SK-N-SH (cell line): ENCODE data around the gene RASSF4. TPM values are rescaled to one million over a fixed set of nuclear protein-coding genes. Genes with fewer than 3 reads are reported as not detected.

Experiments
- CTCF ChIA-PET: fragments of 300-600, 350-600 bp; formaldehyde crosslinking; extraction: SDS; loops from one replicate; lab custom pipeline; 2021; lab: Yijun Ruan, JAX
- POLR2A ChIA-PET: fragments of 350-600 bp; sonication (Branson Sonifier 250); formaldehyde crosslinking; extraction: SDS; loops from one replicate; lab custom pipeline; 2020; ENCODE audit warnings: antibody characterized with exemption, inconsistent platforms; lab: Yijun Ruan, JAX
- DNase-seq: peaks from one replicate; pipeline ENCODE4 v3.0.0; 2012
- H2AFZ ChIP-seq: fragments of 200-600 bp; sonication (generic); 2 replicates; pipeline ENCODE4 v1.8.1; 2016; ENCODE audit warnings: antibody characterized with exemption, mild to moderate bottlenecking, low read depth
- H3F3A ChIP-seq: fragments of 200-600 bp; sonication (generic); replicated peaks from 2 replicates; pipeline ENCODE3; 2016; ENCODE audit warnings: antibody characterized with exemption, mild to moderate bottlenecking; ENCODE audit not compliant: insufficient read depth
- H3K27ac ChIP-seq, 2 experiments: fragments of 200-500 bp in 1 of 2; fragments of 200-600 bp in 1 of 2; sonication (Bioruptor generic) in 1 of 2; sonication (generic), shearing (Covaris generic) in 1 of 2; 2 replicates each; pipeline versions ENCODE4 v1.5.1 to v1.6.1; 2014 to 2016; ENCODE audit warnings: low read depth in 2 of 2, inconsistent platforms in 1 of 2, low read length in 1 of 2, mild to moderate bottlenecking in 1 of 2, mixed read lengths in 1 of 2
- H3K27me3 ChIP-seq: fragments of 200-600 bp; sonication (generic), shearing (Covaris generic); 2 replicates; pipeline ENCODE4 v1.6.1; 2016; ENCODE audit warnings: mixed run types; ENCODE audit not compliant: insufficient read depth
- H3K36me3 ChIP-seq, 2 experiments: fragments of 200-500 bp in 1 of 2; fragments of 200-600 bp in 1 of 2; sonication (Bioruptor generic) in 1 of 2; sonication (generic) in 1 of 2; replicated peaks in 1 of 2; 2 replicates each; pipeline versions ENCODE3 to v1.5.1; 2014 to 2016; ENCODE audit warnings: low read length in 1 of 2, mild to moderate bottlenecking in 1 of 2; ENCODE audit not compliant: insufficient read depth in 2 of 2, control insufficient read depth in 1 of 2
- H3K4me1 ChIP-seq, 2 experiments: fragments of 200-500 bp in 1 of 2; fragments of 200-600 bp in 1 of 2; sonication (Bioruptor generic) in 1 of 2; sonication (generic), shearing (Covaris generic) in 1 of 2; 2 replicates each; pipeline versions ENCODE4 v1.5.1 to v1.6.1; 2014 to 2016; ENCODE audit warnings: low read depth in 1 of 2, low read length in 1 of 2, mixed run types in 1 of 2; ENCODE audit not compliant: insufficient read depth in 2 of 2, control insufficient read depth in 1 of 2
- H3K4me2 ChIP-seq: fragments of 200-600 bp; sonication (generic), shearing (Covaris generic); 2 replicates; pipeline ENCODE4 v1.6.1; 2017; ENCODE audit warnings: mixed run types
- H3K4me3 ChIP-seq, 2 experiments: fragments of 200-500 bp in 1 of 2; fragments of 200-600 bp in 1 of 2; sonication (Bioruptor generic) in 1 of 2; sonication (generic), shearing (Covaris generic) in 1 of 2; 2 replicates each; pipeline versions ENCODE4 v1.5.1 to v1.8.1; 2014 to 2016; ENCODE audit warnings: low read depth in 2 of 2, inconsistent platforms in 1 of 2, low read length in 1 of 2, mild to moderate bottlenecking in 1 of 2, mixed read lengths in 1 of 2, moderate library complexity in 1 of 2
- H3K79me2 ChIP-seq: fragments of 200-600 bp; sonication (generic); 2 replicates; pipeline ENCODE4 v1.8.1; 2017; ENCODE audit warnings: mild to moderate bottlenecking; ENCODE audit not compliant: insufficient read depth
- H3K9ac ChIP-seq: fragments of 200-600 bp; sonication (generic); 2 replicates; pipeline ENCODE4 v1.6.1; 2017; ENCODE audit warnings: mixed run types
- H3K9me2 ChIP-seq: fragments of 200-600 bp; sonication (generic); 2 replicates; pipeline ENCODE4 v1.6.1; 2017; ENCODE audit warnings: mixed run types
- H3K9me3 ChIP-seq: fragments of 200-600 bp; sonication (generic); 2 replicates; pipeline ENCODE4 v1.6.1; 2017; ENCODE audit warnings: mixed run types, mild to moderate bottlenecking, moderate library complexity
- H4K20me1 ChIP-seq: fragments of 200-600 bp; sonication (generic); 2 replicates; pipeline ENCODE4 v1.6.1; 2017; ENCODE audit warnings: mild to moderate bottlenecking, mixed run types; ENCODE audit not compliant: insufficient read depth
- ELF1 ChIP-seq: IDR thresholded peaks from 2 replicates; pipeline ENCODE4 v1.4.0; 2012
- EP300 ChIP-seq, 2 experiments: IDR thresholded peaks; 2 replicates each; pipeline versions ENCODE4 v1.4.0 to v1.6.1; 2012; ENCODE audit warnings: borderline replicate concordance in 1 of 2, low read depth in 1 of 2, low read length in 1 of 2
- FOSL2 ChIP-seq: IDR thresholded peaks from 2 replicates; pipeline ENCODE4 v1.4.0; 2012; ENCODE audit warnings: low read depth, mild to moderate bottlenecking, moderate library complexity, borderline replicate concordance
- FOXJ3 ChIP-seq: sonication (generic); formaldehyde crosslinking; IDR thresholded peaks from 2 replicates; pipeline ENCODE4 v1.5.1; 2020; ENCODE audit warnings: mild to moderate bottlenecking, missing genetic modification reagents
- GATA2 ChIP-seq: sonication (generic); formaldehyde crosslinking; IDR thresholded peaks from 2 replicates; pipeline ENCODE4 v1.5.0; 2020; ENCODE audit warnings: mild to moderate bottlenecking, missing genetic modification reagents
- MXI1 ChIP-seq: IDR thresholded peaks from 2 replicates; pipeline ENCODE4 v1.6.1; 2012; ENCODE audit warnings: mild to moderate bottlenecking, low read depth, low read length, improper control_type of control experiment
- RAD21 ChIP-seq: IDR thresholded peaks from 2 replicates; pipeline ENCODE4 v1.6.1; 2012; ENCODE audit warnings: mild to moderate bottlenecking, low read length
- RCOR1 ChIP-seq: fragments of 150-350 bp; IDR thresholded peaks from 2 replicates; pipeline ENCODE4 v1.6.1; 2017; ENCODE audit warnings: antibody characterized with exemption, low read length
- RXRA ChIP-seq: IDR thresholded peaks from 2 replicates; pipeline ENCODE4 v1.4.0; 2012; ENCODE audit warnings: low read depth, mild to moderate bottlenecking, borderline replicate concordance
- TAF1 ChIP-seq: IDR thresholded peaks from 2 replicates; pipeline ENCODE4 v1.6.1; 2012; ENCODE audit warnings: low read depth, mild to moderate bottlenecking, low read length, moderate library complexity, borderline replicate concordance
- TEAD4 ChIP-seq: IDR thresholded peaks from 2 replicates; pipeline ENCODE4 v1.4.0; 2012; ENCODE audit warnings: mild to moderate bottlenecking, borderline replicate concordance; ENCODE audit not compliant: insufficient read depth
- YY1 ChIP-seq: IDR thresholded peaks from 2 replicates; pipeline ENCODE4 v1.4.0; 2012; ENCODE audit warnings: low read depth, mild to moderate bottlenecking
- WGBS: methylation state at CpG from one replicate; pipeline ENCODE4 v1.1.6; 2017; ENCODE audit warnings: low lambda C conversion rate; 5-methylcytosine and 5-hydroxymethylcytosine counted together
- polyA plus RNA-seq, 3 experiments: library from polyadenylated mRNA; depleted of rRNA; stranded (reverse); fragments of >200 nt; gene quantifications; 2 replicates each; pipeline ENCODE4 v1.2.3, GENCODE V29; 2012
- TF ChIP-seq, protein P1 (sequence below): IDR thresholded peaks from 2 replicates; pipeline ENCODE4; 2012
- TF ChIP-seq, protein P2 (sequence below): fragments of 200-600 bp; sonication (generic); IDR thresholded peaks from 2 replicates; pipeline ENCODE4 v1.6.1; 2017; ENCODE audit warnings: antibody characterized with exemption, mild to moderate bottlenecking, moderate library complexity
- TF ChIP-seq, protein P3 (sequence below): IDR thresholded peaks from 2 replicates; pipeline ENCODE4 v1.6.1; 2012; ENCODE audit warnings: mild to moderate bottlenecking, low read depth, low read length, moderate library complexity
- TF ChIP-seq, protein P4 (sequence below): fragments of 150-350 bp; IDR thresholded peaks from 2 replicates; pipeline ENCODE4 v1.6.1; 2016; ENCODE audit warnings: mild to moderate bottlenecking, low read depth, low read length
- TF ChIP-seq, protein P5 (sequence below): IDR thresholded peaks from 2 replicates; pipeline ENCODE4 v1.4.0; 2012; ENCODE audit warnings: low read depth, borderline replicate concordance
- TF ChIP-seq, protein P6 (sequence below): IDR thresholded peaks from 2 replicates; pipeline ENCODE4 v1.4.0; 2012; ENCODE audit warnings: low read depth, borderline replicate concordance
- TF ChIP-seq, protein P7 (sequence below): IDR thresholded peaks from 2 replicates; pipeline ENCODE4 v1.4.0; 2012; ENCODE audit warnings: low read depth

The RASSF4 gene
- polyA plus RNA-seq, 1 of the 3 experiments (the other 2 are of a cell fraction): 11.0 TPM

DNA sequence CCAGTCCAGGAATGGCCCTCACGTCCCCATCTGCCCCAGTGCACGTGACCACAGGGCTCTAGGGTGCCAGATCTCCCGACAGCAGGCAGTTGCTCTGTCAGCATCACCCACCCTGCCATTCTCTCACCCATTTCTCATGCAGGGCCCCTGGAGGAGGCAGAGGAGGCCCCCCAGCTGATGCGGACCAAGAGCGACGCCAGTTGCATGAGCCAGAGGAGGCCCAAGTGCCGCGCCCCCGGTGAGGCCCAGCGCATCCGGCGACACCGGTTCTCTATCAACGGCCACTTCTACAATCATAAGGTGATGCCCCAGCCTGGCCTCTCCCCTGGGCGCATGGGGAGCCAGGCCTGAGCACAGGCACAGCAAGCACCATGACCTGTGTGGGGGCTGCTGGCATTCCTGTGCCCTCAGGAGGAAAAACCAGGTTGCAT lies 25.1 kb downstream of the RASSF4 start:
- TF ChIP-seq, protein P1, sequence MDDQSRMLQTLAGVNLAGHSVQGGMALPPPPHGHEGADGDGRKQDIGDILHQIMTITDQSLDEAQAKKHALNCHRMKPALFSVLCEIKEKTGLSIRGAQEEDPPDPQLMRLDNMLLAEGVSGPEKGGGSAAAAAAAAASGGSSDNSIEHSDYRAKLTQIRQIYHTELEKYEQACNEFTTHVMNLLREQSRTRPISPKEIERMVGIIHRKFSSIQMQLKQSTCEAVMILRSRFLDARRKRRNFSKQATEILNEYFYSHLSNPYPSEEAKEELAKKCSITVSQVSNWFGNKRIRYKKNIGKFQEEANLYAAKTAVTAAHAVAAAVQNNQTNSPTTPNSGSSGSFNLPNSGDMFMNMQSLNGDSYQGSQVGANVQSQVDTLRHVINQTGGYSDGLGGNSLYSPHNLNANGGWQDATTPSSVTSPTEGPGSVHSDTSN: no peak
- TF ChIP-seq FOSL2: no peak
- no peak for TF ChIP-seq MXI1
- TF ChIP-seq, protein P2, sequence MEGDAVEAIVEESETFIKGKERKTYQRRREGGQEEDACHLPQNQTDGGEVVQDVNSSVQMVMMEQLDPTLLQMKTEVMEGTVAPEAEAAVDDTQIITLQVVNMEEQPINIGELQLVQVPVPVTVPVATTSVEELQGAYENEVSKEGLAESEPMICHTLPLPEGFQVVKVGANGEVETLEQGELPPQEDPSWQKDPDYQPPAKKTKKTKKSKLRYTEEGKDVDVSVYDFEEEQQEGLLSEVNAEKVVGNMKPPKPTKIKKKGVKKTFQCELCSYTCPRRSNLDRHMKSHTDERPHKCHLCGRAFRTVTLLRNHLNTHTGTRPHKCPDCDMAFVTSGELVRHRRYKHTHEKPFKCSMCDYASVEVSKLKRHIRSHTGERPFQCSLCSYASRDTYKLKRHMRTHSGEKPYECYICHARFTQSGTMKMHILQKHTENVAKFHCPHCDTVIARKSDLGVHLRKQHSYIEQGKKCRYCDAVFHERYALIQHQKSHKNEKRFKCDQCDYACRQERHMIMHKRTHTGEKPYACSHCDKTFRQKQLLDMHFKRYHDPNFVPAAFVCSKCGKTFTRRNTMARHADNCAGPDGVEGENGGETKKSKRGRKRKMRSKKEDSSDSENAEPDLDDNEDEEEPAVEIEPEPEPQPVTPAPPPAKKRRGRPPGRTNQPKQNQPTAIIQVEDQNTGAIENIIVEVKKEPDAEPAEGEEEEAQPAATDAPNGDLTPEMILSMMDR: no peak
- TF ChIP-seq, protein P3, sequence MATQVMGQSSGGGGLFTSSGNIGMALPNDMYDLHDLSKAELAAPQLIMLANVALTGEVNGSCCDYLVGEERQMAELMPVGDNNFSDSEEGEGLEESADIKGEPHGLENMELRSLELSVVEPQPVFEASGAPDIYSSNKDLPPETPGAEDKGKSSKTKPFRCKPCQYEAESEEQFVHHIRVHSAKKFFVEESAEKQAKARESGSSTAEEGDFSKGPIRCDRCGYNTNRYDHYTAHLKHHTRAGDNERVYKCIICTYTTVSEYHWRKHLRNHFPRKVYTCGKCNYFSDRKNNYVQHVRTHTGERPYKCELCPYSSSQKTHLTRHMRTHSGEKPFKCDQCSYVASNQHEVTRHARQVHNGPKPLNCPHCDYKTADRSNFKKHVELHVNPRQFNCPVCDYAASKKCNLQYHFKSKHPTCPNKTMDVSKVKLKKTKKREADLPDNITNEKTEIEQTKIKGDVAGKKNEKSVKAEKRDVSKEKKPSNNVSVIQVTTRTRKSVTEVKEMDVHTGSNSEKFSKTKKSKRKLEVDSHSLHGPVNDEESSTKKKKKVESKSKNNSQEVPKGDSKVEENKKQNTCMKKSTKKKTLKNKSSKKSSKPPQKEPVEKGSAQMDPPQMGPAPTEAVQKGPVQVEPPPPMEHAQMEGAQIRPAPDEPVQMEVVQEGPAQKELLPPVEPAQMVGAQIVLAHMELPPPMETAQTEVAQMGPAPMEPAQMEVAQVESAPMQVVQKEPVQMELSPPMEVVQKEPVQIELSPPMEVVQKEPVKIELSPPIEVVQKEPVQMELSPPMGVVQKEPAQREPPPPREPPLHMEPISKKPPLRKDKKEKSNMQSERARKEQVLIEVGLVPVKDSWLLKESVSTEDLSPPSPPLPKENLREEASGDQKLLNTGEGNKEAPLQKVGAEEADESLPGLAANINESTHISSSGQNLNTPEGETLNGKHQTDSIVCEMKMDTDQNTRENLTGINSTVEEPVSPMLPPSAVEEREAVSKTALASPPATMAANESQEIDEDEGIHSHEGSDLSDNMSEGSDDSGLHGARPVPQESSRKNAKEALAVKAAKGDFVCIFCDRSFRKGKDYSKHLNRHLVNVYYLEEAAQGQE: no peak
- TF ChIP-seq, protein P4, sequence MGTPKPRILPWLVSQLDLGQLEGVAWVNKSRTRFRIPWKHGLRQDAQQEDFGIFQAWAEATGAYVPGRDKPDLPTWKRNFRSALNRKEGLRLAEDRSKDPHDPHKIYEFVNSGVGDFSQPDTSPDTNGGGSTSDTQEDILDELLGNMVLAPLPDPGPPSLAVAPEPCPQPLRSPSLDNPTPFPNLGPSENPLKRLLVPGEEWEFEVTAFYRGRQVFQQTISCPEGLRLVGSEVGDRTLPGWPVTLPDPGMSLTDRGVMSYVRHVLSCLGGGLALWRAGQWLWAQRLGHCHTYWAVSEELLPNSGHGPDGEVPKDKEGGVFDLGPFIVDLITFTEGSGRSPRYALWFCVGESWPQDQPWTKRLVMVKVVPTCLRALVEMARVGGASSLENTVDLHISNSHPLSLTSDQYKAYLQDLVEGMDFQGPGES: no peak
- no peak for TF ChIP-seq TEAD4
- TF ChIP-seq TAF1: no peak
- no peak for TF ChIP-seq RXRA
- TF ChIP-seq GATA2 (CRISPR knock-in tag): no peak
- no peak for TF ChIP-seq FOXJ3 (CRISPR knock-in tag)
- no peak for TF ChIP-seq RAD21
- TF ChIP-seq, protein P5, sequence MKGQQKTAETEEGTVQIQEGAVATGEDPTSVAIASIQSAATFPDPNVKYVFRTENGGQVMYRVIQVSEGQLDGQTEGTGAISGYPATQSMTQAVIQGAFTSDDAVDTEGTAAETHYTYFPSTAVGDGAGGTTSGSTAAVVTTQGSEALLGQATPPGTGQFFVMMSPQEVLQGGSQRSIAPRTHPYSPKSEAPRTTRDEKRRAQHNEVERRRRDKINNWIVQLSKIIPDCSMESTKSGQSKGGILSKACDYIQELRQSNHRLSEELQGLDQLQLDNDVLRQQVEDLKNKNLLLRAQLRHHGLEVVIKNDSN: no peak
- TF ChIP-seq, protein P6, sequence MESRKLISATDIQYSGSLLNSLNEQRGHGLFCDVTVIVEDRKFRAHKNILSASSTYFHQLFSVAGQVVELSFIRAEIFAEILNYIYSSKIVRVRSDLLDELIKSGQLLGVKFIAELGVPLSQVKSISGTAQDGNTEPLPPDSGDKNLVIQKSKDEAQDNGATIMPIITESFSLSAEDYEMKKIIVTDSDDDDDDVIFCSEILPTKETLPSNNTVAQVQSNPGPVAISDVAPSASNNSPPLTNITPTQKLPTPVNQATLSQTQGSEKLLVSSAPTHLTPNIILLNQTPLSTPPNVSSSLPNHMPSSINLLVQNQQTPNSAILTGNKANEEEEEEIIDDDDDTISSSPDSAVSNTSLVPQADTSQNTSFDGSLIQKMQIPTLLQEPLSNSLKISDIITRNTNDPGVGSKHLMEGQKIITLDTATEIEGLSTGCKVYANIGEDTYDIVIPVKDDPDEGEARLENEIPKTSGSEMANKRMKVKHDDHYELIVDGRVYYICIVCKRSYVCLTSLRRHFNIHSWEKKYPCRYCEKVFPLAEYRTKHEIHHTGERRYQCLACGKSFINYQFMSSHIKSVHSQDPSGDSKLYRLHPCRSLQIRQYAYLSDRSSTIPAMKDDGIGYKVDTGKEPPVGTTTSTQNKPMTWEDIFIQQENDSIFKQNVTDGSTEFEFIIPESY: no peak
- TF ChIP-seq, protein P7, sequence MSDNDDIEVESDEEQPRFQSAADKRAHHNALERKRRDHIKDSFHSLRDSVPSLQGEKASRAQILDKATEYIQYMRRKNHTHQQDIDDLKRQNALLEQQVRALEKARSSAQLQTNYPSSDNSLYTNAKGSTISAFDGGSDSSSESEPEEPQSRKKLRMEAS: no peak
- no peak for TF ChIP-seq YY1
- TF ChIP-seq EP300 (IDR thresholded peaks at IDR 0.05; ENCODE audit: borderline replicate concordance in 1 of 2, low read depth in 1 of 2, low read length in 1 of 2): no peak
- TF ChIP-seq RCOR1: no peak
- no peak for TF ChIP-seq ELF1
- TF ChIP-seq, all 33 proteins: peak for 0
- Histone ChIP-seq H3K9ac (no peak overlapping the region), H3K27me3 (no peaks in the 10 kb centered on the region), H3K9me2 (no peaks in the 10 kb centered on the region), H3K4me2 (no peak overlapping the region), H3F3A (peaks cover 20% of the 10 kb centered on the region), H3K4me3 (no peak overlapping the region), H3K79me2 (no peaks in the 10 kb centered on the region), H3K36me3 (no peaks in the 10 kb centered on the region), H4K20me1 (no peaks in the 10 kb centered on the region), H2AFZ (no peak overlapping the region), H3K27ac (no peak overlapping the region), H3K9me3 (no peaks in the 10 kb centered on the region), H3K4me1 (peaks cover 5 to 32% of the 10 kb centered on the region in 2 experiments; a peak in 3 of 4 replicates)
- no peak for DNase-seq
- CTCF ChIA-PET: interaction anchor here (1.3 kb wide), 1 partner anchor 9 kb away, joined by 4 read pairs; no protein-coding TSS in a partner anchor
- POLR2A ChIA-PET: no interaction called here
- 92% methylated on average over 14 of the region's 15 CpGs for WGBS
